HG03103 (cell line): ENCODE data around the gene SLC6A9.

Experiments used
- ATAC-seq: cut with Tn5 transposase; IDR thresholded peaks from one replicate; pipeline ENCODE4 v1.9.1; 2021; ENCODE audit warnings: low read depth; ENCODE audit not compliant: unreplicated experiment

Gene SLC6A9

DNA sequence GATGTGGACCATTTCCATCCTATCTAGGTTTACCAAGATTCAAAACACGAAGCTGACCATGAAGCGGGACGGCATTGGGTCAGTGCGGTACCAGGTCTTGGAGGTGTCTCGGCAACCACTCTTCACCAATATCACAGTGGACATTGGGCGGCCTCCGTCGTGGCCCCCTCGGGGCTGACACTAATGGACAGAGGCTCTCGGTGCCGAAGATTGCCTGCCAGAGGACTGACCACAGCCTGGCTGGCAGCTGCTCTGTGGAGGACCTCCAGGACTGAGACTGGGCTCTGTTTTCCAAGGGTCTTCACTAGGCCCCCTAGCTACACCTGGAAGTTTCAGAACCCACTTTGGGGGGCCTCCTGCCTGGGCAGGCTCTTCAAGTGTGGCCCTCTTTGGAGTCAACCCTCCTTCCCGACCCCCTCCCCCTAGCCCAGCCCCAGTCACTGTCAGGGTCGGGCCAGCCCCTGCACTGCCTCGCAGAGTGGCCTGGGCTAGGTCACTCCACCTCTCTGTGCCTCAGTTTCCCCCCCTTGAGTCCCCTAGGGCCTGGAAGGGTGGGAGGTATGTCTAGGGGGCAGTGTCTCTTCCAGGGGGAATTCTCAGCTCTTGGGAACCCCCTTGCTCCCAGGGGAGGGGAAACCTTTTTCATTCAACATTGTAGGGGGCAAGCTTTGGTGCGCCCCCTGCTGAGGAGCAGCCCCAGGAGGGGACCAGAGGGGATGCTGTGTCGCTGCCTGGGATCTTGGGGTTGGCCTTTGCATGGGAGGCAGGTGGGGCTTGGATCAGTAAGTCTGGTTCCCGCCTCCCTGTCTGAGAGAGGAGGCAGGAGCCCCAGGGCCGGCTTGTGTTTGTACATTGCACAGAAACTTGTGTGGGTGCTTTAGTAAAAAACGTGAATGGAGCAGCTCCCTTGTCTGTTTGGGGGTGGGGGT is 40.7 kb downstream of the SLC6A9 start:
- no peak for ATAC-seq

- no peak for ATAC-seq
Observed at GRCh38 chr1:43987159-43987902, 43.9 kb downstream of the SLC6A9 start.

- ATAC-seq: no peak
Observed at GRCh38 chr1:43986712-43987111, 44.5 kb downstream of the SLC6A9 start.

DNA sequence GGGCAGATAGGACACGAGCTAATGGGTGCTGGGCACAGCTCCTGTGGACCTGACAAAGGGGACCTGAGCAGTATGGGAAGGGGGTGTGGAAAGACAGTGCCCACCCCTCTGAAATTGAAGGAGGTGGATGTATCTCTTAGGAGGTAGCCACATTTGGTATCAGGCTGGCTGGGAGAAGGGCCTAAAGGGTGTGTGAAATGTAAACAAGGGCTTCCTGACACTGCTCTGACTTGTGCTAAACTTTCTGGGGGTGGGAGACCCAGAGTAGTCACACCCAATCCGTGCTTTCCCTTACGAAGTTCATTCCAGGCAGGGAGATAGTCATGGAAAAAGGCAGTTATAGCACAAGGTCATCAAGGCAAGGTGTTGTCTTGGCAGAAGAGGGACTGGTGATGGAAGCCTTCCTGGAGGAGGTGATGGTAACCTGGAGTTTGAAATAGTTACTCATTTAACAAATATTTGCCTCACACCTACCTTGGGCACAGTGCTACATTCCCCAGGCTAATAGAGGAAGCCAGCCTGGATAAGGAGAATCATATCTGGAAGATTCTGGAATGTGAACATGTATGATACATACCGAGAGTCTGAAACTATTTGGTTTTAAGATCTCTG is 45.2 kb downstream of the SLC6A9 start:
- ATAC-seq: no peak

DNA sequence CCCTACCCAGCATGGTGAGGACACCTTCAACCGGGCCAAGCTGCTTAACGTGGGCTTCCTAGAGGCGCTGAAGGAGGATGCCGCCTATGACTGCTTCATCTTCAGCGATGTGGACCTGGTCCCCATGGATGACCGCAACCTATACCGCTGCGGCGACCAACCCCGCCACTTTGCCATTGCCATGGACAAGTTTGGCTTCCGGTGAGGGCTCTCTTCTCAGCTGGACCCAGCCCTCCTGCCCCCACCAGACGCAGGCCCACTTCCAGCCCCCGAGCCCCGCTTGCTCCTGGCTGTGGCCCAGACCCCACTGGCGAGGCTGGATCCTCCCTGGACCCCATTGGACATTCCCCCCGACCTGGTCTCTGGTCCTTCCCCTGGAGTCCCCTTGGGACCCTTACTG is 46.4 kb downstream of the SLC6A9 start:
- ATAC-seq: no peak

GRCh38 chr1:43983253-43983899 is 47.9 kb downstream of the SLC6A9 start:
- no peak for ATAC-seq

GRCh38 chr1:43982808-43983207 is 48.5 kb downstream of the SLC6A9 start:
- ATAC-seq: no peak

GRCh38 chr1:43982241-43982640 is 49.0 kb downstream of the SLC6A9 start:
- ATAC-seq: no peak

GRCh38 chr1:43981636-43982035 is 49.6 kb downstream of the SLC6A9 start:
- ATAC-seq: no peak

DNA sequence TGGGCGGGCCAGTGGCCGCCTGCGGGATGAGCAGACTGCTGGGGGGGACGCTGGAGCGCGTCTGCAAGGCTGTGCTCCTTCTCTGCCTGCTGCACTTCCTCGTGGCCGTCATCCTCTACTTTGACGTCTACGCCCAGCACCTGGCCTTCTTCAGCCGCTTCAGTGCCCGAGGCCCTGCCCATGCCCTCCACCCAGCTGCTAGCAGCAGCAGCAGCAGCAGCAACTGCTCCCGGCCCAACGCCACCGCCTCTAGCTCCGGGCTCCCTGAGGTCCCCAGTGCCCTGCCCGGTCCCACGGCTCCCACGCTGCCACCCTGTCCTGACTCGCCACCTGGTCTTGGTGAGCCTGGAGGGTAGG is 50.1 kb downstream of the SLC6A9 start:
- no peak for ATAC-seq

GRCh38 chr1:43980255-43981134 is 50.8 kb downstream of the SLC6A9 start:
- ATAC-seq: no peak

DNA sequence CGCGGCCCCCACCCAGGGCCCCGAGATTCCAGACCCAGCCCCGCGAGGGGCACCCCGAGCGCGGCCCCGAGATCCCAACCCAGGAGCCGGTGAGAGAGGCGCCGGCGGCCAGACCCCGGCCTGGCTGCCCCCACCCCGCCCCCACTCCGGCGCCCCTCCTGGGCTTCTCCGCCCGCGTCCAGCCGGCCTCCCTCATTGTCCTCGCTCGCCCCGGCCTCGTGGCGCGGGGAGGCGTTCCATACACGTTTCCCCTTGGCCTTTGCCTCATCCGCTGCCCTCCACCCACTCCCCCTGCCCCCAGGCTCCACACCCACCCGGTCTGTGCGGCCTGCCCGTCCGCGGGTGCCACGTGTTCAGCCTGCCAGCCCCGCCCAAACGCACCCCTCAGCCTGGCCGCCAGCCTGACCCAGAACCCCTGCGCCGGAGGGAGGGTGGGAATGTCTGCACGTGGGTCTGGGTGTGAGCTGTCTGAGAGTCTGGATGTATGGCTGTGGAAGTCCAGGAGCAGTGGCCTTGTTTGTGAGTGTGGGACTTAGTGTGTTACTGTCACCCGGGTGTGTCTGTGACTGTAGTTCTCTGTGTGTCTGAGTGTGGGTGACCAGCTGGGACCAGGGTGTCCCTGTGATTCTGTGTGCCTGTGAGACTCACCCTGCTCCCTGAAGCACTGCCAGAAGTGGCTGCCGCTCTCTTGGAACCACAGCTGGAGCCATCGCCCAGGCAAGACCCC is 51.6 kb downstream of the SLC6A9 start:
- no peak for ATAC-seq

DNA sequence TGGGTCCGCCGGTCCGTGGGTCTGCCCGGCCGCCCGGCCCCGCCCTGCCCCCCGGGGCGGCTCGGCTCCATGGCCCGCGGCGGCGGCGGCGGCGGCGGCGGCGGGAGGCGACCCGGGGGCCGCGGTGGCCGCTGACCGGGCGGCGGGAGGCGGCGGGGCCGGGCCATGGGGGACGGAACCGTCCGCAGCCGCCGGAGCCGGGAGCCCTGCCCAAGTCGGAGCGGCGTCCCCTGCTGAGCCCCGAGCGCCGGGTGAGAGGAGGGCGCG is 52.1 kb downstream of the SLC6A9 start:
- ATAC-seq: no peak

DNA sequence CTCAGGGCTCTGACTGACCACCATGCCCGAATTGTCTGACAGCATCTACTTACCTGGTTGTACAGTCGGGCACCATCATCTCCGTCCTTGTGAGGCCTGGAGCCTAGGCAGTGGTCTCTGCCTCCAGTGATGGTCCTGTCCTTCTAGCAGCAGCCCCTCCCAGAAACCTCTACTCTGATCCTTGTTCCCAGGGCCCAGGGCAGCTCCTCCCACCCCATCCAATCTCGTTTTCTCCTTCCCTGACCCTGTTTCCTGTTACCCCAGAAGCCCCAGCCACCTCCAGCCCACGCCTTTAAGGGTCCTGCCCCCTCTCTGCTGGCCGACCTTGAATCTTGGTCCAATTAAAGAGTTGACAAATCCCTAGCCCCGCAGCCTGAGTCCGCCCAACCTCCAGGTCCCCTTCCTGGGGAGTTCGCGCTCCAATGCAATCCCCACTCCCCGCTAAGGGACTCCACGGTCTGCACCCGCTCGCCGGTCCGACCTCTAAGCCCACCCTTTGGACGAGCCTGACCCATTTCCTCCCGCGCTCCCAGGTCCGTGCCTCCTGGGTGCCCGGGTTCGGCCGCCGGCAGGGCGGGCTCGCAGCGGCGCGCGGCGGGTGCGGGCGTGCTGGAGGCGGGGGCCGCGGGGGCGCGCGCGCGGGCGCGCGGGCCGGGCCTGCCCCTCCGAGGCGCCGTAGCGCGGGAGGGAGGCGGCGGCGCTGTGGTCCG is 52.6 kb downstream of the SLC6A9 start, which contains the start of gene B4GALT2:
Gene B4GALT2, plus strand, starts transcription at position 660 of the 710 bp plus-strand sequence. CDS start 1,951 bp downstream, outside the sequence.
- ATAC-seq: no peak

- ATAC-seq: no peak
Observed at GRCh38 chr1:43978264-43978550, 53.1 kb downstream of the SLC6A9 start.

GRCh38 chr1:43977376-43978263 is 53.6 kb downstream of the SLC6A9 start:
- no peak for ATAC-seq

DNA sequence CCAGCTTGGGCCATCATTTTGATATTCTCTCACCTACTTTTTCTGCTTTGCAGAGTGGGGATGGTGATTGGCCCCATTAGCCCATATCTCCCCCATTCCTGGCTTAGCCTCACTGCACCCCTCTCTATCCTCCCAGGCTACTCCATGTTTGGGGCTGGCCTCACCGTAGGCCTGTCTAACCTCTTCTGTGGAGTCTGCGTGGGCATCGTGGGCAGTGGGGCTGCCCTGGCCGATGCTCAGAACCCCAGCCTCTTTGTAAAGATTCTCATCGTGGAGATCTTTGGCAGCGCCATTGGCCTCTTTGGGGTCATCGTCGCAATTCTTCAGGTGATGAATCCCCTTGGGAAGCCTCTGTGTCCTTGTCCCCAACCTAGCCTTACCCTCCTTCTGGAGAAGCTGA is 54.4 kb downstream of the SLC6A9 start:
- no peak for ATAC-seq

DNA sequence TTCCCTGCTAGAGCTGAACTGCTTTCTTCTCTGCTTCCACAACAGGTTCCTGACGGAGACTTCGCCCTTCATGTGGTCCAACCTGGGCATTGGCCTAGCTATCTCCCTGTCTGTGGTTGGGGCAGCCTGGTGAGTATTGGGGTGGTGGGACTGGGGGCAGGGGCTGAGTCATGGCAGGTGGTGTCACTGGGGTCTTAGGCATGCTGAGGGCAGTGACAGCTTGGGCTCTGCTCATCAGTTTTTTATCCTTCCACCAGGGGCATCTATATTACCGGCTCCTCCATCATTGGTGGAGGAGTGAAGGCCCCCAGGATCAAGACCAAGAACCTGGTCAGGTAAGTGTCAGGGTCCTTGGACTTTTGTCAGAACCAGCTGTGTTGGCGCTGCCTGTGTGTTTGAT is 55.2 kb downstream of the SLC6A9 start:
- ATAC-seq: no peak
